HCT116 (cell line): ENCODE measurements around the gene MIAT. TPM values are rescaled to one million over a fixed set of nuclear protein-coding genes. Genes with fewer than 3 reads are reported as not detected.

Experiments used
- ATAC-seq: fragments of 200-7000 bp; cut with Tn5 transposase; 2 replicates; pipeline ENCODE4 v1.9.1; 2020; ENCODE audit warnings: mild to moderate bottlenecking, moderate library complexity
- BruUV-seq: library from RNA; stranded (reverse); fragments of 400-500 nt; replicated peaks from 2 replicates; lab custom pipeline; 2021; lab: Mats Ljungman, UMichigan
- CTCF ChIA-PET: fragments of 300-600 bp; sonication (Branson Sonifier 250); formaldehyde crosslinking; loops from one replicate; lab custom pipeline; 2021; ENCODE audit warnings: antibody characterized with exemption; lab: Charles Lee
- POLR2A ChIA-PET: fragments of 300-600, 350-600 bp; sonication (Branson Sonifier 250); formaldehyde crosslinking; loops from one replicate; lab custom pipeline; 2021; ENCODE audit warnings: antibody characterized with exemption; lab: Charles Lee
- RAD21 ChIA-PET, 2 experiments: fragments of 300-600 bp; sonication (Branson Sonifier 250); formaldehyde crosslinking; loops; one replicate each; lab custom pipeline; 2023; ENCODE audit warnings: low total read pairs in 2 of 2; ENCODE audit not compliant: uncharacterized antibody in 2 of 2, unreplicated experiment in 2 of 2, low non-redundant PET in 1 of 2; lab: Charles Lee
- DNase-seq: peaks from one replicate; pipeline ENCODE4 v3.0.0-alpha.2; 2010; ENCODE audit warnings: low read depth, low spot score
- H2AFZ ChIP-seq: fragments of 200-600 bp; shearing (Covaris generic), sonication (generic); 2 replicates; pipeline ENCODE4 v1.6.1; 2017; ENCODE audit warnings: low read depth, mixed run types, mixed read lengths, antibody characterized with exemption, low read length; ENCODE audit not compliant: poor library complexity, severe bottlenecking
- H3K27ac ChIP-seq: 2 replicates; pipeline ENCODE4 v1.5.1; 2012; ENCODE audit warnings: low read depth, low read length
- H3K27me3 ChIP-seq: fragments of 200-600 bp; sonication (generic); 2 replicates; pipeline ENCODE4 v1.6.1; 2016; ENCODE audit warnings: mixed run types, low read length, mixed read lengths; ENCODE audit not compliant: insufficient read depth
- H3K36me3 ChIP-seq, 2 experiments: fragments of 200-500 bp in 1 of 2; fragments of 200-600 bp in 1 of 2; sonication (Bioruptor generic) in 1 of 2; sonication (generic) in 1 of 2; 2 replicates each; pipeline versions ENCODE4 v1.5.1 to v1.6.1; 2014 to 2016; ENCODE audit warnings: low read length in 2 of 2, inconsistent platforms in 1 of 2, mixed read lengths in 1 of 2, mixed run types in 1 of 2; ENCODE audit not compliant: insufficient read depth in 2 of 2, control insufficient read depth in 1 of 2
- H3K4me1 ChIP-seq, 2 experiments: fragments of 200-600 bp in 1 of 2; sonication (generic) in 1 of 2; 2 replicates each; pipeline versions ENCODE4 v1.5.1 to v1.6.1; 2012 to 2017; ENCODE audit warnings: low read length in 2 of 2, inconsistent platforms in 1 of 2, mild to moderate bottlenecking in 1 of 2, mixed read lengths in 1 of 2, mixed run types in 1 of 2, moderate library complexity in 1 of 2; ENCODE audit not compliant: insufficient read depth in 2 of 2, control insufficient read depth in 1 of 2
- H3K4me2 ChIP-seq: fragments of 200-600 bp; sonication (generic); 2 replicates; pipeline ENCODE4 v1.6.1; 2017; ENCODE audit warnings: mixed run types, low read length, mixed read lengths
- H3K4me3 ChIP-seq, 2 experiments: fragments of 200-600 bp in 1 of 2; sonication (generic) in 1 of 2; replicated peaks in 1 of 2; 2 replicates each; pipeline ENCODE4 v1.5.1; 2011 to 2016; ENCODE audit warnings: low read length in 2 of 2, control low read depth in 1 of 2, low read depth in 1 of 2, mild to moderate bottlenecking in 1 of 2, mixed read lengths in 1 of 2, mixed run types in 1 of 2
- H3K79me2 ChIP-seq: fragments of 200-600 bp; sonication (generic); 2 replicates; pipeline ENCODE4 v1.6.1; 2017; ENCODE audit warnings: mild to moderate bottlenecking, mixed run types, low read length, moderate library complexity, mixed read lengths; ENCODE audit not compliant: insufficient read depth
- H3K9ac ChIP-seq: fragments of 200-600 bp; sonication (generic); 2 replicates; pipeline ENCODE4 v1.6.1; 2016; ENCODE audit warnings: low read length, mixed read lengths
- H3K9me2 ChIP-seq: fragments of 200-600 bp; sonication (generic), shearing (Covaris generic); 2 replicates; pipeline ENCODE4 v1.6.1; 2017; ENCODE audit warnings: mixed run types, mild to moderate bottlenecking, moderate library complexity; ENCODE audit not compliant: insufficient read depth
- H3K9me3 ChIP-seq, 2 experiments: fragments of 200-500 bp in 1 of 2; fragments of 200-600 bp in 1 of 2; sonication (Bioruptor generic) in 1 of 2; sonication (generic) in 1 of 2; 2 replicates each; pipeline ENCODE4 v1.6.1; 2014 to 2017; ENCODE audit warnings: low read length in 2 of 2, mixed read lengths in 2 of 2, inconsistent platforms in 1 of 2, low read depth in 1 of 2, mild to moderate bottlenecking in 1 of 2, mixed run types in 1 of 2, moderate library complexity in 1 of 2; ENCODE audit not compliant: control insufficient read depth in 1 of 2, insufficient read depth in 1 of 2
- H4K20me1 ChIP-seq: fragments of 200-600 bp; sonication (generic), shearing (Covaris generic); 2 replicates; pipeline ENCODE4 v1.6.1; 2017; ENCODE audit warnings: mixed run types, mild to moderate bottlenecking, moderate library complexity; ENCODE audit not compliant: insufficient read depth
- ATF3 ChIP-seq: IDR thresholded peaks from 2 replicates; pipeline ENCODE4 v1.6.1; 2012
- CBX3 ChIP-seq: IDR thresholded peaks from 2 replicates; pipeline ENCODE4 v1.6.1; 2012; ENCODE audit warnings: low read depth
- CEBPB ChIP-seq: IDR thresholded peaks from 2 replicates; pipeline ENCODE4 v1.6.1; 2012; ENCODE audit warnings: low read depth
- EGR1 ChIP-seq: IDR thresholded peaks from 2 replicates; pipeline ENCODE4 v1.6.1; 2012; ENCODE audit warnings: low read depth
- EZH2 ChIP-seq: fragments of 200-600 bp; sonication (generic); IDR thresholded peaks from 2 replicates; pipeline ENCODE4 v1.6.1; 2017; ENCODE audit warnings: antibody characterized with exemption, mixed run types
- EZH2phosphoT487 ChIP-seq: fragments of 200-600 bp; IDR thresholded peaks from 2 replicates; pipeline ENCODE4 v1.6.1; 2018; ENCODE audit warnings: antibody characterized with exemption, borderline replicate concordance
- JUND ChIP-seq: IDR thresholded peaks from 2 replicates; pipeline ENCODE4 v1.6.1; 2012
- POLR2A ChIP-seq: IDR thresholded peaks from 2 replicates; pipeline ENCODE4 v1.7.0; 2011; ENCODE audit warnings: borderline replicate concordance; ENCODE audit not compliant: insufficient read depth, insufficient read length; ENCODE audit errors: extremely low read depth
- POLR2AphosphoS5 ChIP-seq: IDR thresholded peaks from 2 replicates; pipeline ENCODE4 v1.6.1; 2011; ENCODE audit warnings: mild to moderate bottlenecking, low read depth, low read length, moderate library complexity
- SRF ChIP-seq: IDR thresholded peaks from 2 replicates; pipeline ENCODE4 v1.6.1; 2012; ENCODE audit warnings: low read depth
- TCF7L2 ChIP-seq: IDR thresholded peaks from 2 replicates; pipeline ENCODE4 v1.7.0; 2011; ENCODE audit warnings: borderline replicate concordance, inconsistent platforms; ENCODE audit not compliant: insufficient read depth, insufficient read length; ENCODE audit errors: extremely low read depth
- ZNF274 ChIP-seq: fragments of 200-500 bp; sonication (Bioruptor generic); IDR thresholded peaks from 2 replicates; pipeline ENCODE4 v1.6.1; 2014; ENCODE audit warnings: mild to moderate bottlenecking, low read depth, low read length, inconsistent platforms
- intact Hi-C: fragments of 100-400 bp; cut with micrococcal nuclease; formaldehyde crosslinking; loops from 2 replicates; pipeline ENCODE4 v1.10.0; 2022
- total RNA-seq: library from RNA; stranded (reverse); gene quantifications from one replicate; pipeline ENCODE4 v1.2.1, GENCODE V29; 2021; ENCODE audit not compliant: unreplicated experiment
- TF ChIP-seq, protein P1 (sequence below): IDR thresholded peaks from 2 replicates; pipeline ENCODE4 v1.6.1; 2011; ENCODE audit warnings: mild to moderate bottlenecking, low read length, moderate library complexity; ENCODE audit not compliant: insufficient replicate concordance; ENCODE audit errors: extremely low read depth
- TF ChIP-seq, protein P2 (sequence below), 3 experiments: fragments of 200-600 bp in 1 of 3; sonication (generic) in 1 of 3; IDR thresholded peaks in 2 of 3; conservative IDR thresholded peaks in 1 of 3; 2 replicates each; pipeline ENCODE4 v1.5.1; 2012 to 2017; ENCODE audit warnings: low read depth in 2 of 3, low read length in 2 of 3, antibody characterized with exemption in 1 of 3, borderline replicate concordance in 1 of 3, control low read depth in 1 of 3, mild to moderate bottlenecking in 1 of 3, mixed read lengths in 1 of 3, mixed run types in 1 of 3, moderate library complexity in 1 of 3; ENCODE audit not compliant: insufficient read depth in 1 of 3
- TF ChIP-seq, protein P3 (sequence below): IDR thresholded peaks from 2 replicates; pipeline ENCODE4 v1.6.1; 2012; ENCODE audit warnings: low read depth

MIAT gene
- total RNA-seq, 1 experiment from 2014 or later = 0.54 TPM

GRCh38 chr22:26632422-26633155 is 24.8 kb upstream of the MIAT start (continued):
- no peak for TF ChIP-seq CBX3
- TF ChIP-seq TCF7L2 = no peak
- no peak for TF ChIP-seq POLR2A

- no peaks in the 10 kb centered on the region for H3K9me3 ChIP-seq
- no peaks in the 10 kb centered on the region for H3K9me2 ChIP-seq
- ChIA-PET RAD21 (no interaction called here), CTCF (no interaction called here), POLR2A (no interaction called here)
- no peaks in the 10 kb centered on the region for H4K20me1 ChIP-seq
- H3K9ac ChIP-seq = no peak overlapping the region
- H3K36me3 ChIP-seq = no peaks in the 10 kb centered on the region
- H3K4me1 ChIP-seq = no peaks in the 10 kb centered on the region
- no peak for ATAC-seq
- no peak overlapping the region for H3K4me3 ChIP-seq
- no peaks in the 10 kb centered on the region for H3K79me2 ChIP-seq
- intact Hi-C loops = no loop called here
- H3K27ac ChIP-seq = no peak overlapping the region
- DNase-seq = no peak
- H3K4me2 ChIP-seq = no peak overlapping the region
- TF ChIP-seq EZH2 (no peak), CEBPB (no peak), ATF3 (no peak), ZNF274 (no peak), POLR2AphosphoS5 (no peak), JUND (no peak), EZH2phosphoT487 (no peak), EGR1 (no peak), CBX3 (no peak), SRF (no peak)
- TF ChIP-seq, protein P1, sequence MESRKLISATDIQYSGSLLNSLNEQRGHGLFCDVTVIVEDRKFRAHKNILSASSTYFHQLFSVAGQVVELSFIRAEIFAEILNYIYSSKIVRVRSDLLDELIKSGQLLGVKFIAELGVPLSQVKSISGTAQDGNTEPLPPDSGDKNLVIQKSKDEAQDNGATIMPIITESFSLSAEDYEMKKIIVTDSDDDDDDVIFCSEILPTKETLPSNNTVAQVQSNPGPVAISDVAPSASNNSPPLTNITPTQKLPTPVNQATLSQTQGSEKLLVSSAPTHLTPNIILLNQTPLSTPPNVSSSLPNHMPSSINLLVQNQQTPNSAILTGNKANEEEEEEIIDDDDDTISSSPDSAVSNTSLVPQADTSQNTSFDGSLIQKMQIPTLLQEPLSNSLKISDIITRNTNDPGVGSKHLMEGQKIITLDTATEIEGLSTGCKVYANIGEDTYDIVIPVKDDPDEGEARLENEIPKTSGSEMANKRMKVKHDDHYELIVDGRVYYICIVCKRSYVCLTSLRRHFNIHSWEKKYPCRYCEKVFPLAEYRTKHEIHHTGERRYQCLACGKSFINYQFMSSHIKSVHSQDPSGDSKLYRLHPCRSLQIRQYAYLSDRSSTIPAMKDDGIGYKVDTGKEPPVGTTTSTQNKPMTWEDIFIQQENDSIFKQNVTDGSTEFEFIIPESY = no peak
- TF ChIP-seq, protein P2, sequence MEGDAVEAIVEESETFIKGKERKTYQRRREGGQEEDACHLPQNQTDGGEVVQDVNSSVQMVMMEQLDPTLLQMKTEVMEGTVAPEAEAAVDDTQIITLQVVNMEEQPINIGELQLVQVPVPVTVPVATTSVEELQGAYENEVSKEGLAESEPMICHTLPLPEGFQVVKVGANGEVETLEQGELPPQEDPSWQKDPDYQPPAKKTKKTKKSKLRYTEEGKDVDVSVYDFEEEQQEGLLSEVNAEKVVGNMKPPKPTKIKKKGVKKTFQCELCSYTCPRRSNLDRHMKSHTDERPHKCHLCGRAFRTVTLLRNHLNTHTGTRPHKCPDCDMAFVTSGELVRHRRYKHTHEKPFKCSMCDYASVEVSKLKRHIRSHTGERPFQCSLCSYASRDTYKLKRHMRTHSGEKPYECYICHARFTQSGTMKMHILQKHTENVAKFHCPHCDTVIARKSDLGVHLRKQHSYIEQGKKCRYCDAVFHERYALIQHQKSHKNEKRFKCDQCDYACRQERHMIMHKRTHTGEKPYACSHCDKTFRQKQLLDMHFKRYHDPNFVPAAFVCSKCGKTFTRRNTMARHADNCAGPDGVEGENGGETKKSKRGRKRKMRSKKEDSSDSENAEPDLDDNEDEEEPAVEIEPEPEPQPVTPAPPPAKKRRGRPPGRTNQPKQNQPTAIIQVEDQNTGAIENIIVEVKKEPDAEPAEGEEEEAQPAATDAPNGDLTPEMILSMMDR (IDR thresholded peaks at IDR 0.05 in 2 of 3, conservative IDR thresholded peaks at IDR 0.05 in 1 of 3; ENCODE audit: borderline replicate concordance in 1 of 3, insufficient read depth in 1 of 3, low read depth in 2 of 3, low read length in 2 of 3) = no peak
- TF ChIP-seq, protein P3, sequence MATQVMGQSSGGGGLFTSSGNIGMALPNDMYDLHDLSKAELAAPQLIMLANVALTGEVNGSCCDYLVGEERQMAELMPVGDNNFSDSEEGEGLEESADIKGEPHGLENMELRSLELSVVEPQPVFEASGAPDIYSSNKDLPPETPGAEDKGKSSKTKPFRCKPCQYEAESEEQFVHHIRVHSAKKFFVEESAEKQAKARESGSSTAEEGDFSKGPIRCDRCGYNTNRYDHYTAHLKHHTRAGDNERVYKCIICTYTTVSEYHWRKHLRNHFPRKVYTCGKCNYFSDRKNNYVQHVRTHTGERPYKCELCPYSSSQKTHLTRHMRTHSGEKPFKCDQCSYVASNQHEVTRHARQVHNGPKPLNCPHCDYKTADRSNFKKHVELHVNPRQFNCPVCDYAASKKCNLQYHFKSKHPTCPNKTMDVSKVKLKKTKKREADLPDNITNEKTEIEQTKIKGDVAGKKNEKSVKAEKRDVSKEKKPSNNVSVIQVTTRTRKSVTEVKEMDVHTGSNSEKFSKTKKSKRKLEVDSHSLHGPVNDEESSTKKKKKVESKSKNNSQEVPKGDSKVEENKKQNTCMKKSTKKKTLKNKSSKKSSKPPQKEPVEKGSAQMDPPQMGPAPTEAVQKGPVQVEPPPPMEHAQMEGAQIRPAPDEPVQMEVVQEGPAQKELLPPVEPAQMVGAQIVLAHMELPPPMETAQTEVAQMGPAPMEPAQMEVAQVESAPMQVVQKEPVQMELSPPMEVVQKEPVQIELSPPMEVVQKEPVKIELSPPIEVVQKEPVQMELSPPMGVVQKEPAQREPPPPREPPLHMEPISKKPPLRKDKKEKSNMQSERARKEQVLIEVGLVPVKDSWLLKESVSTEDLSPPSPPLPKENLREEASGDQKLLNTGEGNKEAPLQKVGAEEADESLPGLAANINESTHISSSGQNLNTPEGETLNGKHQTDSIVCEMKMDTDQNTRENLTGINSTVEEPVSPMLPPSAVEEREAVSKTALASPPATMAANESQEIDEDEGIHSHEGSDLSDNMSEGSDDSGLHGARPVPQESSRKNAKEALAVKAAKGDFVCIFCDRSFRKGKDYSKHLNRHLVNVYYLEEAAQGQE = no peak
- 0 out of 2 replicates have a peak, but pooled peaks cover 4% of the 10 kb centered on the region for H3K27me3 ChIP-seq
- BruUV-seq = no TSS peak
- no peak overlapping the region for H2AFZ ChIP-seq
Observed at GRCh38 chr22:26634189-26634588, 23.2 kb upstream of the MIAT start.
